GM18870 (cell line): ENCODE data around the gene SCG5.

Experiments
- ATAC-seq: cut with Tn5 transposase; IDR thresholded peaks from one replicate; pipeline ENCODE4 v1.9.1; 2021; ENCODE audit warnings: moderate library complexity; ENCODE audit not compliant: unreplicated experiment

SCG5 gene

DNA sequence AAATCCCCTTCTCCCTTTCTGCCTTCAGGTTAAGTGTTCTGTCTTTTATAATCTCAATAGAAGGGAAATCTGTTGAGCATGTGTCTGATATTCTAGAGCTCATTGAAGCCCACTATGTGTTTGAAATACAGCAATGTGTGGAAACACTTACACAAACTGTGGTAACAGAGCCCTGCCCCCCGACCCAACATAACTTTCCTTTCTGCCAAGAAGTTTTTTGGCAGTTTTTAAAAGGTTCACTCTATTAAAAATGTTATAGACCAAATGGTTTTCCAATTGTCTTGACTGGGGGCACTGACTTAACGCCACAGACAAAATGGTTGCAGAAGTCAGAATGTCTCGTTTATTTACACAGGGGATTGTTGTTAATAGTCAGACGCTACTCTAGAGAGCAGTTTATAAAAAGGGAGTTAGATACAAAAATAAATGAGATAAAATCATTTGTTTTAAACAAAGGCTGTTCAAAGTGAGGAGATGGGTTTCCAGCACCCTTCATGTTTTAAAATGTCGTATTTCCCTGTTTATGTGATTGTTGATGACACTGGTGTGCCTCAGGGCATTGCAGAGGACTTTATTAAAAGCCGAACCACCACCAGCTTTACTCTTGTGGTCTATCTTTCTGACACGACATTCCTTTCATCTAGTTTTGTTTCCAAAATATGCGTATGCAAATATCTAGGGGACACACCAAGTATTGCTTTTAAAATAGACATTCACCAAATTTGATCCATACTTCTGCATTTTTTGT, 49.6 kb downstream of the SCG5 start:
- no peak for ATAC-seq

DNA sequence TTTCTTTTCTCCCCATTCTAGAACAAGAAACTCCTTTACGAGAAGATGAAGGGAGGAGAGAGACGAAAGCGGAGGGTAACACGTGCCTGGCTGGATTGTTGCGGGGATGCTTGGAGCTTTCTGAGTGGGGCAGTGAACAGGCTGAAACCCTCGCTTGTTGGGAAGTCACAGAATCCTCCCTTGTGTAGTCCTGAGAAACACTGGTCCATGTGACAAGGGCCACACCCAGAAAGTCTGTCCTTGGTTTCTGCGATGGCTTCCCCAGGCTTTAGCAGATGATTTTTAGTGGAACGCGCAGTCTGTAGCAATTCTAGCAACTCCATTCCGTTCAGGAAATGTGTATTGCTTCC, 50.2 kb downstream of the SCG5 start:
- ATAC-seq: no peak

DNA sequence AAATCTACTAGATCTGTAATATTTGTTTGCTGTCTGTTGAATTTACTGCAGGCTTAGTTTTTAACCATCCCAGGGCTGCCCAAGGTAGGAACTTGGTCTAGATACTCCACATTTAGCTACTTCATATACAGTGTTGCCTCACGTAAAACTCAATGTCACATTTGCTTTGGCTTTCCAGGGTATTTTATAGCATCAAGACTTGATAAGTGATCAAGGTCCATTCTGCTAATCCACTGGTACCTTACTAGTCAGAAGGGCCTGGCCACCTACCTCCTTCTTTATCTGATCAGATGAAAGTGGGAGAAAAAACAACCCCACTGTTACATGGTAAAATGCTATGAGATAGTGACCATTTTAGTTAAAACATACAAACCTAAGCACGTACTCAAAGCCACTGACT, 50.8 kb downstream of the SCG5 start:
- no peak for ATAC-seq

DNA sequence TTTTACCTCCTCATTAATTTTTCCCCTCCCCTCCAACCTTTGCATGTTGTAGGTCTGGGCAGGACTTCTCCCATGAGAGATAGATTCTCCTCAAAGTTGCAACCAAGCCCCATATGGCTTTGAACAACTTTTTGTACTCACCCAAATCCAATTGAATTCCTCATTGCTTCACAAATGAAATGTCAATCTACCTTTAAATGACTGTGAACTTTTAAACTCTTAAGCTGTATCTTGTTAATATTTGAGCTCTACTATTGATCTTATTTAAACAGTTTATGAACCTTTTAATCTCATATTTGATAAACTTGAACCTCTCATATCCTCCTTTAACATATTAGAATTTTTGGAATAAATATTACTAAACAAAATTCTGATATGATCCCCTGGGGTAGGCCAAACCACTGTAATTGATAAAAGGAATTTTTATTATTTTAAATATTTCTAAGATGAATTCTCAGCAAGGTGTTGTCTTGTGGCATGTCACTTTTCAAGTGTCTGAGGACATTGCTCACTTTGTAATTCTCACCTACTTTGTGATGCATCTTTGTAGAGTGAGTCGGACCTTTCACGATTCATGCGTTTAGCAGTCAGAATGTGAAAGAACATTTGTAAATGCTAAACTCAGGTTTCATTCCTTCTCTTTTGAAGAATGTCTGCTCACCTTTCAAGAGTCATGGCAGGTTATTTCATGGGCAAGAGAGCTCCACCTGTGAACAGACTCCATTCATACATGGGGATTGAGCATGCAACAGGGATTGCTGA, 52.9 kb downstream of the SCG5 start:
- ATAC-seq: no peak

DNA sequence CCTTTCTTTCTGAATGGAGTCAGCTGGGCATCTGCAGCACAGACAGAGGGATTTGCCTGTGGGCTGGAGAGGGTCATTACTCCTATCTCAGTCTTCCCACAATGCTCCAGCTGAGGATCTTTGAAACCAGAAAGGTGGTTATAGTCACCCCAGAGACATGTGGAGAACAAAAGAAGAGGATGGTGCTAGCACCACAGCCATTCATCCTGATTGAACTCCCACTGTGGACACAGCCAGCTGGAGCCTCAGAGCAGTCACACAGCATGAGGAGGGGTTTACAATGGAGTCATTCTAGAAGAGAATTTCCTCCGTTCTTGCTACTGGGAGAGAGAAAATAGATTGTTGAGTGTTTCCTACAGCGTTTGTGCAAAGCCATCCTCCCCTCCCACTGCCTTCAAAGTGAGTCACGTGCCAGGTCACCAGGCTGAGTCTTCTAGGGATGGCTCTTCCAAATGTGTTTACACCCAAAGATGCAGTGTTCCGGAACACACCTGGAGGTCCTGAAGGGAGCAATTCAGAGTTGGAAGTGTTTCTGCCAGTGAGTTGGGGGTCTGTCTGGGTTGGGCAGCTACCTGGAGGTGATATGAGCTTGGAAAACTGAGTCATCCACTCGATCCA, 57.4 kb downstream of the SCG5 start:
- ATAC-seq: no peak

DNA sequence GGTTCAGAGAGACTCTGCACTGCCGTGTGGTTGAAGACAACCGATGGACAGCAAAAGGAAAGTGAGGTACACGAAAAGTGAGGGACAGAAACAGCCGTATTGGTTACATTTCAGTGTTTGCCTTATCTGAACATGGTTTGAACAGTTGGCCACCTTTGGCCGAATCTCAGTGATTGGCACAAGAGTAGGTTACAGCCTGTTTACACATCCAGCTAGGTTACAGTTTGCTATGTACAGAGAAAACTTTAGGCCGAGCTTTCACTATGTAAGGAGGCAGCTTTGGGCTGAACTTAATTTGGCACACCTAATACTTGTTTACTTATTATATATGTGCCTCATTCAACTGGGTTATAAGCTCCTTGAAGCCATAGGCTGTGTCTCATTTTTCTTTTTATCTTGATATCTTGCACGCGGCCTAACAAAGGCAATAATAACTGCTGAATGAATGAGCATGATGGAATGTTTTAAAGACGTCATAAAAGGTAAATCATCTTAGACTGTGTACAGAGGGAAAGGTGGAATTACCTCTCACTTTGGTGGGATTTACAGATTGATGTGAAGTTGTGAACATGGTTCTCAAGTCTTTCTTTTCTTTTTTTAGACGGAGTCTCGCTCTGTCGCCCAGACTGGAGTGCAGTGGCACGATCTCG, 59.1 kb downstream of the SCG5 start:
- ATAC-seq: no peak

DNA sequence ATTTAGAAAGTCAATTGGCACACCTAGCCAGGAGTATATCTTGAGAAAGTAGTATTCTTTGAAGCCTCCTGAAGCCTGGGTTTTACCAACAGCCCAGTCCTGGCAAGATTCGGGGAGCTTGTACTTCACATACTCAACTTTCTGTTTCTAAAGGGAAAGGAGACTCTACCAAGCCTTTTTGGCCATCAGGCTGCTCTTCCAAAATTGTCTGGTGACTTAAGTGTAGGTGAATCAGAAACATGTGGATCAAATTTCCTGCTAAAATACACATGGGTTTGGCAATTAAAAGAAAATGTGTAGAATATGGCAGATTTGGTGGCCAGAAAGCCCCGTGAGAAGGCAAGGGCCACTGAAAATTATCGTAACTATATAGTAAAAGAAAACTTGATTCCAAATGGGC, 60.4 kb downstream of the SCG5 start:
- no peak for ATAC-seq

DNA sequence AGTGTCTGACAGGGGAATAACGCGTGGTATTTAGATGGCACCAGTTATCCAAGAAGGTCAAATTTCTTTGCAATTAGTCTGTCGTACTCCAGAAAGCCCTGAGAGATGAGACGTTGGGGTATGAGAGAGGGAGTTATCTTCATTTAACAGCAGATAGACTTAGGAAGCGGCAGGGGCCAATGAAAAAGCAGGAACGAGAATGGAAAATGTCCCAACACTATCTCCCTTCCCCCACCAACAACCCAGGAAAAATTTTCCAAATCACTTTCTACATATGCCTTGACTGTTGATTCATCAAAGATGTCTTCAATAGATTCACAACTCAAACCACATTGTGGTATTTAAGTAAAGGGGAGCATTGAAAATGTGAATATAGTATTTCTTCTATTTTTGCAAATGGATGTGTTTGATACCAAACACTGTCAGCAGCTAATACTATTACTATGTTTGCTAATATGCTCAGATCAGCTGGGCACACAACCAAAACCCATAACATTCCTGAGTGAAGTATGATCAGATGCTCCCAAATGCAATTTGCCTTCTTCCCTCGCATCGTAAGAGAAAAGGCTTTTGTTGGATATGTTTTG, 63.0 kb downstream of the SCG5 start:
- ATAC-seq: no peak

DNA sequence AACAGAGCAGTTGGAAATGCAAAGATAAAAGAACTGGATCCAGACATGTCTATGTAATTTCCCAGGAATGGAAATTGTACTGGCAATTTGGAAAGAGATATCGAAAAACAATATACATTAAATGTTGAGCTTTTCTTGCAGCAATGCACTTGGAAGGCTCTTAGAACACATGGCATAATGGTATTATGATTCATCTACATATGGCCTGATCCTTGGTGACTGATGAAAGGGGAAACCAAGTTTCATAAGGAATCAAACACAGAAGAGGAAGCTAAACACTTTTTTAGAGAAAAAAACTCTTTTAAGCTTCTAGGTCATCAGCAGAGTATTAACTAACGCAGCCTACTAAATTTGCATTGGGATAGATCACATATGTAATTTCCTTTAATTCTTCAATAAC, 63.9 kb downstream of the SCG5 start:
- no peak for ATAC-seq

DNA sequence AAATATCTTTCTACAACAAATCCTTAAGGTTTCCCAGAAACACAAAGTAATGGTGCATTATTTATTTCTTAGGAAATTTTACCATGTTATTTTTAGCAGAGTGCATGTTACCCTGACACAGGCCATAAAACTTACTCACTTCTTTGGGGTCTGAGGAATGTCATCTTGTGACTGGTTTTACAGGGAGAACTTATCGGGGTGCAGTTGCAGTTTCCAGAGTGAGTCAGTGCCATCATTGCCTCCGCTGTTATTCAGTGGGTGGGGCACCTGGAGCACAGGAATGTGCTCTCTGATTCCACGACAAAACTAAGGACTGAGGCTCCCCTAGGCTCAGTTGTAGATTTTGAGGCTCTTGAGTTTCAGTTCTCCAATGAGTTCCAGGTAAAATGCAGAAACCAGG, 65.2 kb downstream of the SCG5 start:
- ATAC-seq: no peak

DNA sequence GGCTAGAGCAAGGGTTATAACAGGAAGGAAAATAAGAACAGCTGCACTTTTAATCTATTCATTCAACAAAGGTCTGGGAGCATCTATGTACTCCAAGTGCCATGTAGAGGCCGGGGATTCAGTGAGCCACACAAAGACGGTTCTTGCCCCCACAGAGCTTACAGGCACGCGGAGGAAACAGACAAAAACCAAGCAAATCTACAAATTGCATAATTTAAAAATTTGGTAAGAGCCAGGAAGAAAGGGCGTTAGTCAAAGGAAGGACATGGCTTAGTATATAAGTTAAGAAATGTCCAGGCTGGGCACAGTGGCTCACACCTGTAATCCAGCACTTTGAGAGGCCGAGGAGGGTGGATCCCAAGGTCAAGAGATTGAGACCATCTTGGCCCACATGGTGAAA, 65.9 kb downstream of the SCG5 start:
- ATAC-seq: no peak

DNA sequence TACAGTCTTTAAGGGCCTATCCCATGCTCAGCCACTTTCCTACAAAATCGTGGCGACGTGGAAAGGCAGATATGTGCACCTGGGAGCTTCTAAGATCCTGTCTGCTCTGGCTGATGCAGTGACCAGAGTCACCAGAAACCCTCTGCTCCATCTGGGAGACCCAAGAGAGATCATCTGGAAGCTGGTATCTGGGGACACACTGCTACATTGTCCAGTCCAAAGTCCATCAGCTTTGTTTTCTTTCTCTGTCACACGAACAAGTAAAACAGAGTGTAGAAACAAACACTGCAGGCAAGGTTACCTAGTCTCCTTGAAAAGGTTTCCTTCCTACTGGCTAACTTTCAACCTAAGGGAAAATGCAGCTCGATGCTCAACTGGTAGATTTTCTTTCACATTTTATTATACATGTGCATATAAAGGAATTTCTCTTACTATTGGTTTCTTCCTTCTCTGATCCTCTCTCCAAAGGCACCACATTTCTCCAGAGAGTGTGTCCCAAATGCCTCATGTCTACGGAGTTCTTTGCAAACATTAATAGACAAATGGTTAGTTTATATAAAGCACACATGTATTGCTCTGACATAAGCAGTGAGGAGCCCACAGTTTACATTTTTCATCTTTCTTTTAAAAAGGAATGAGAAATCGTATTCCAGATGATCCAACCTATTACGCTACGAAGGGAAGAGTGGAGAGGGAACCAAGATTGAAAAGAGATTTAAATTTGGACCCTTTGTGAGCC, 68.0 kb downstream of the SCG5 start:
- ATAC-seq: no peak

DNA sequence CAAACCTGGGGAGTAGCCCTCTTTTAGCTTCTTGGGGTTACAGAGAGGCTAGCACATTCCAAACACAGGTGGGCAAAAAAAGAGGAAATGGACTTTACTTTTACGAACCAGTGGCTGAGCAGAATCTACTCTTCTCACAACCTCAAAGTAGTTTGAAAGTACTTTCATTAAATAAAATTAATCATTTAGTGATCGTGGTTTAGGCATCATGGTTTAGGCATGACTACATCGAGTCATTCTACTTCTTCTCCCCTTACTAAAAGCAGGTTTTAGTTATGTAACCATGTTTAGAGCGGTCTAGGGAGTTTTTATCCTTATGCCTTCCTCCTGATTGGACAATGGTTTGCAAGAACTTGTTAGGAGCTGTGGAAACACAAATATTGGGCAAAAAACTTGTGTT, 73.8 kb downstream of the SCG5 start:
- ATAC-seq: peak; percentile 73

DNA sequence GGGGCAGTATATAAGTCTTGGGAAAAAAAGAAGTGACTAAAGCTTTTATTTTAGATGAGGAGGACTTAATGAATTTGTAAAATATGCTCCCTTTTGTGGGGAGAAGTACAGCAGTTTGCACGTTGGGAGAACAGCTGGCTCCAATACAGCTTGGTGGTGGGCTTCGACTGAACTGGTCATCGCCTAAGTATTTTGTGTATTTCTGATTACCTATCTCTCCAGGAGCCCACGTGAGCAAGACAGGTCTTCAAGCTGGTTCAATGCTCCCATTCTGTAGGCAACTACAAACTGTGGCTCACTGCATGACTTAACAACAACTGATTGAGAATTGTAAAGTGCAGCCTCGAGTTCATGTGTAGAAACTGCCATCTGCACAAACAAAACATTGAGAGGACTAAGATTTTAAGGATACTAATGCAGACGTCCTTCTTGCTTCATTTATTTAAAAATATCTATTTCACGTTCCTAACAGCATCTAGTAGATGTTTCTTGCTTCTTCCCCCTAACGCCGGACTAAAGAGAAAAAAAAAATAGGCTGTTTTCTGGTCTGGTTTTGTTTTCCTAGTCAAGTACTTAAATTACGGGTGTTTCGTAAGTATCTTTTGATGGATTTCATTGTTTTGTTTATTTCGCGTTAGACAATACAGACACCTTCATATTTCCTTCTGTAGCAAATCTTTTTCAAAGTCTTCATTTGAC, 74.9 kb downstream of the SCG5 start:
- no peak for ATAC-seq

DNA sequence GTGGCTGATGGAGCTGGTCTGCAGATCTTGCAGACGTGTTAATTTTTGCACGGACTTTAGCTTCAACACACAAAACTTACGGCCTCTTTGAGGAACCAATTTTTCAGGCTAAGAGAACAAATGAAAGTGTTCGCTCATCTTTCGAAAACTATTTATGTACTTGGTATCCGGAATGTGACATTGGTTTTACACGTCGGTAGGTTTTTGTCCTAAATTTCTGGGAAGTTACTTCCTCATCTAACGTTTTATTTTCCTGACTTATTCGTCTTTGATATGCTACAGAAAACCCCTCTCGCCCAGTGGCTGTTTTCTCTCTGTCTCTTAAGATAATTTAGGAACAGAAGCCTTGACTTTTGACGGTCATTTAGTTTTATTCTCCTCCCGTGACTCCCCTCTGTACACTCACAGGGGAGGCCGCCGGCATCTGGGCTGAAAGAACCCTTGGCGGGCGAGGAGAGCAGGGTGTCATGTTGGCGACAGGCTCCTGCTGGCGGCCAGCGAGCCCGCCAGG, 75.5 kb downstream of the SCG5 start:
- no peak for ATAC-seq

DNA sequence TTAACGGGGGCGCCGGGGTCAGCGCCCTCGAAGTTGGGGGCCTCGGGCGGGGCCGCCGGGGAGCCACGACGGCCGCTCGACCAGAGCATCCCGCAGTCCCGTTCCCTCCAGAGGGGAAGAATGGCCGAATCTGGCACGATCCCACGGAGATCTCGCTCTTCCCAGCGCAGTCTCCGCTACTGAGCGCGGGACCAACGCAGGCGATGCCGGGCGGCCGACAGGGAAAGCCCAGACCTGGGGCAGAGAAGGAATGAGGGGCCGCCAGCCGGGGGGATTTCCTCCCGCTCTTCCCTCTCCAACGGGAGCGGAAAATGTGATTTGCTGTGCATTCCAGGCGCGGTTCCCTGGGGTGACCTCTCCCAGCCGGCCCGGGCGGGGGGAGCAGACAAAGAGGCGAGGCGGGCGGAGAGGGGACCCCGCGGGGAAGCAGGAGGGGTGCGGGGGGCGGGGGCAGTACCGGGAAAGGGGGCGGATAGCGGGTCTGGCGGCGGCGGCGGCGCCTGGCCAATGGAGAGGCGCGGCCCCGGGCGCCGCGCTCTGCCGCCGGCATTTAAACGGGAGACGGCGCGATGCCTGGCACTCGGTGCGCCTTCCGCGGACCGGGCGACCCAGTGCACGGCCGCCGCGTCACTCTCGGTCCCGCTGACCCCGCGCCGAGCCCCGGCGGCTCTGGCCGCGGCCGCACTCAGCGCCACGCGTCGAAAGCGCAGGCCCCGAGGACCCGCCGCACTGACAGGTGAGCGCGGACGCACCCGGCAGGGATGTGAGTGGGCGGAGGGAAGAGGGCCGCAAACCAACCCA, 76.1 kb downstream of the SCG5 start, which contains the start of gene GREM1:
Gene GREM1 (plus strand): TSS at position 579 of the 801 bp plus-strand sequence. CDS start 12,687 bp downstream, outside the sequence.
- ATAC-seq: no peak

DNA sequence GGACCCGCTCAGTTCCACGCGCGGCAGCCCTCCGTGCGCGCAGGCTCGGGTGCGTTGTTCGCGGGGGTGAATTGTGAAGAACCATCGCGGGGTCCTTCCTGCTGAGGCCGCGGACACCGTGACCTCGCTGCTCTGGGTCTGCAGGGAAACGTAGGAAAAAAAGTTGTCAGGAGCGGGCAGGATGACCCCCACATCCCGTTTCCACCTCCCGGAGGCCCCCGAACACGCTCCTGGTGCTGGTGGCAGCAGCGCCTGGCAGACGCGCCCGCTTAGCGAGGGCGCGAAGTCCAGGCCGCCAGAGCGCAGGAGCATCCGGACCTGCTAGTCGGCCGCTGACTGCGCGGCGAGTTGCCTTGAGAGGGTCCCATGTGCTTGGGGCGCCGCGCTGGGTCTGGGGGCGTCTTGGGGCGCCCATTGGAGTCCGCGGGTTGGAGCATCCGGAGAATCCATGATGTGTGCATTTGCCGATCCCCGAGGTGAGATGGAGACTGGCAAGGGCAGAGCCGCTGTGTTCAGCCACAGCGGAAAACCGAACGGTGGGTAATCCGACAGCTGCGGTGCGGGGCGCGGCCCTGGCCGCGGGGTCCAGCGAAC, 76.8 kb downstream of the SCG5 start:
- no peak for ATAC-seq
